ENCODE measurements around the gene ATXN1. TPM values are rescaled to one million over a fixed set of nuclear protein-coding genes. Genes with fewer than 3 reads are reported as not detected.

The ATXN1 gene
- total RNA-seq, 1 donor from 2014 or later = 15.5 TPM

DNA sequence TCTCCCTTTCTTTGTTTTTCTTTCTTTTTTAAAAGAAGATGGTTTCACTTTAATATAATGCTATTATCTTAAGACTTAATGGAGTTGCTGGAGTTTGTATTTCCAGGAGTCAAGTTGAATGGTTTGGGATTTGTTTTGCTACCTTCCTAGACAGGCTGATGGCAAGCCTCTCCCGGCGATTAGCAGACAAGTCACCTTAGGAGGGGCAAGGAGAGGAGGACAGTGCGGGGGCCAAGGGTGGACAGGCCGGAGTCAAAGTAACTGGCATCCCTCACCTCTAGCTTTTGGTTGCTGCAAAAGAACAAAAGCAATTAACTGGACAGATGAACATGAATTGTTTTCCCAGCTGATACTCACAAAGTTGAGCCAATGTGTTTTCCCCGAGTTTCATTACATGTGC lies 465.8 kb downstream of the ATXN1 start:
- H3K27ac Mint-ChIP-seq (ENCODE audit: unreplicated experiment) = no peak overlapping the region
- no peak for DNase-seq
- no peaks in the 10 kb centered on the region for H3K36me3 Mint-ChIP-seq (ENCODE audit: unreplicated experiment)
- TF ChIP-seq, protein P1, sequence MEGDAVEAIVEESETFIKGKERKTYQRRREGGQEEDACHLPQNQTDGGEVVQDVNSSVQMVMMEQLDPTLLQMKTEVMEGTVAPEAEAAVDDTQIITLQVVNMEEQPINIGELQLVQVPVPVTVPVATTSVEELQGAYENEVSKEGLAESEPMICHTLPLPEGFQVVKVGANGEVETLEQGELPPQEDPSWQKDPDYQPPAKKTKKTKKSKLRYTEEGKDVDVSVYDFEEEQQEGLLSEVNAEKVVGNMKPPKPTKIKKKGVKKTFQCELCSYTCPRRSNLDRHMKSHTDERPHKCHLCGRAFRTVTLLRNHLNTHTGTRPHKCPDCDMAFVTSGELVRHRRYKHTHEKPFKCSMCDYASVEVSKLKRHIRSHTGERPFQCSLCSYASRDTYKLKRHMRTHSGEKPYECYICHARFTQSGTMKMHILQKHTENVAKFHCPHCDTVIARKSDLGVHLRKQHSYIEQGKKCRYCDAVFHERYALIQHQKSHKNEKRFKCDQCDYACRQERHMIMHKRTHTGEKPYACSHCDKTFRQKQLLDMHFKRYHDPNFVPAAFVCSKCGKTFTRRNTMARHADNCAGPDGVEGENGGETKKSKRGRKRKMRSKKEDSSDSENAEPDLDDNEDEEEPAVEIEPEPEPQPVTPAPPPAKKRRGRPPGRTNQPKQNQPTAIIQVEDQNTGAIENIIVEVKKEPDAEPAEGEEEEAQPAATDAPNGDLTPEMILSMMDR (IDR thresholded peaks at IDR 0.05; ENCODE audit: partially characterized antibody, unreplicated experiment) = no peak
- H3K9me3 Mint-ChIP-seq (ENCODE audit: unreplicated experiment) = peaks cover 4% of the 10 kb centered on the region
- H3K4me3 Mint-ChIP-seq (ENCODE audit: unreplicated experiment) = no peak overlapping the region
- peaks cover 1% of the 10 kb centered on the region for H3K27me3 Mint-ChIP-seq (ENCODE audit: unreplicated experiment)
- H3K4me1 Mint-ChIP-seq (ENCODE audit: low read depth, unreplicated experiment) = no peaks in the 10 kb centered on the region

DNA sequence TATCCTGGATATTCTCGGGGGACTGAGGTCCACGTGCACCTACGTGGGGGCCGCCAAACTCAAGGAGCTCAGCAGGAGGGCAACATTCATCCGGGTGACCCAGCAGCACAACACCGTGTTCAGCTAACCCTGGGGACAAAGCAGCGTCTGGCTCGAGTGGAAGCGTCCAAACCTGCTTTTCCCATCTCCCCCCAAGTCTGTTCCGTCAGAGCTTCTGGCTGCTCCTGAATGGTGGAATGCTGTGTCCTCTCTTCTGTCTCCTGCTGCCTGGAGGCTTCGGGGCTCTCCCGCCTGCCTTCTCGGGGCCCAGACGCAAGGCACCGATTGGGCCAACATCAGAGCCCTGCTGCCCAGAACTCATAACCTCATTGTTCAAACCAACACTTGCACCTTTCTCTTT lies 466.2 kb downstream of the ATXN1 start:
- no peak for DNase-seq
- H3K27ac Mint-ChIP-seq (ENCODE audit: unreplicated experiment) = no peak overlapping the region
- H3K9me3 Mint-ChIP-seq (ENCODE audit: unreplicated experiment) = peaks cover 5% of the 10 kb centered on the region
- H3K27me3 Mint-ChIP-seq (ENCODE audit: unreplicated experiment) = peaks cover 1% of the 10 kb centered on the region
- no peak overlapping the region for H3K4me3 Mint-ChIP-seq (ENCODE audit: unreplicated experiment)
- H3K36me3 Mint-ChIP-seq (ENCODE audit: unreplicated experiment) = no peaks in the 10 kb centered on the region
- H3K4me1 Mint-ChIP-seq (ENCODE audit: low read depth, unreplicated experiment) = no peaks in the 10 kb centered on the region
- TF ChIP-seq, protein P1 (IDR thresholded peaks at IDR 0.05; ENCODE audit: partially characterized antibody, unreplicated experiment) = no peak

DNA sequence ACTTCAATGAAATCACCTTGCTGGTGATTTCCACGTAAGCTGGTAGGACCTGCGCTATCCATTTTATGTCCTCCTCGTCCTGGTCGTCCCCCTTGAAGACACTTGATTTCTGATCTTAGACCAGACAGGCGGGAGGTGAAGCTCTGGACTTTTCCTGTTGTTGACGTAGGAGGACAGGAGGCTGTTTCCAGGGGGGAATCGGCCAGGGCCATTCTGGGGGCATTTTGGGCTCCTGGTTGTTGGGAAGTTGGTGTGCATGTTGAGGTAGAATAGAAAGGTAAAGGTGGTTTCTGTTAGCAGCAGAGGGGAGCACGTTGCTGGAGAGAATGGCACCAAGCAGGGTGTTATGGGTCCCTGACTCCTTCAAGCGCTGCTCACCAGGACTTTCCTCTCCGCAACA lies 466.9 kb downstream of the ATXN1 start:
- Mint-ChIP-seq H3K27ac (ENCODE audit: unreplicated experiment) (no peak overlapping the region), H3K27me3 (ENCODE audit: unreplicated experiment) (peaks cover 1% of the 10 kb centered on the region), H3K4me1 (ENCODE audit: low read depth, unreplicated experiment) (no peaks in the 10 kb centered on the region), H3K4me3 (ENCODE audit: unreplicated experiment) (no peak overlapping the region), H3K9me3 (ENCODE audit: unreplicated experiment) (peaks cover 4% of the 10 kb centered on the region), H3K36me3 (ENCODE audit: unreplicated experiment) (no peaks in the 10 kb centered on the region)
- TF ChIP-seq, protein P1 (IDR thresholded peaks at IDR 0.05; ENCODE audit: partially characterized antibody, unreplicated experiment) = no peak
- DNase-seq = no peak

DNA sequence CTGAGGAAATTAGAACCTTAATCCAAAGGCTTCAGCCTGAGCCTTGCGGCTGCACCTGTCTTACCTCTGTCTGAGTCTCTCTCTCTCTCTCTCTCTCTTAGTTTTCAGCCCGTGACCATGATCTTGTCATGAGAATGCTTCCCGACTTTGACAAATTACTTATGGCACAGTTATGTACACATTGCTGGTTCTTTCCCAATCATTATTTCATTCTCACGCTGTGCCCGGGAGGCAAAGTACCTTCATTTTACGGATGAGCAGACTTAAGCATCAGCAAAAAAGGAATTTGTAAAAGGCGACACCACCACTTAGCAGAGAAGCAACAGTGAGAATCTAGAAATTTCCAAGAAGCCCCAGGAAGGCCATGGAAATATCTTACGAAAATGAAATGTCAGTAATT lies 468.3 kb downstream of the ATXN1 start:
- TF ChIP-seq, protein P1 (IDR thresholded peaks at IDR 0.05; ENCODE audit: partially characterized antibody, unreplicated experiment) = no peak
- H3K9me3 Mint-ChIP-seq (ENCODE audit: unreplicated experiment) = peaks cover 3% of the 10 kb centered on the region
- DNase-seq = no peak
- H3K27ac Mint-ChIP-seq (ENCODE audit: unreplicated experiment) = no peak overlapping the region
- no peaks in the 10 kb centered on the region for H3K4me1 Mint-ChIP-seq (ENCODE audit: low read depth, unreplicated experiment)
- no peaks in the 10 kb centered on the region for H3K36me3 Mint-ChIP-seq (ENCODE audit: unreplicated experiment)
- no peak overlapping the region for H3K4me3 Mint-ChIP-seq (ENCODE audit: unreplicated experiment)
- peaks cover 1% of the 10 kb centered on the region for H3K27me3 Mint-ChIP-seq (ENCODE audit: unreplicated experiment)

GRCh38 chr6:16292432-16292831 lies 468.8 kb downstream of the ATXN1 start:
- H3K4me1 Mint-ChIP-seq (ENCODE audit: low read depth, unreplicated experiment) = no peaks in the 10 kb centered on the region

More at GRCh38 chr6:16292432-16292831, 468.8 kb downstream of the ATXN1 start:
- Mint-ChIP-seq H3K36me3 (ENCODE audit: unreplicated experiment) (no peaks in the 10 kb centered on the region), H3K4me3 (ENCODE audit: unreplicated experiment) (no peak overlapping the region), H3K27me3 (ENCODE audit: unreplicated experiment) (peaks cover 1% of the 10 kb centered on the region), H3K9me3 (ENCODE audit: unreplicated experiment) (peaks cover 3% of the 10 kb centered on the region), H3K27ac (ENCODE audit: unreplicated experiment) (no peak overlapping the region)
- DNase-seq = no peak
- TF ChIP-seq, protein P1 (IDR thresholded peaks at IDR 0.05; ENCODE audit: partially characterized antibody, unreplicated experiment) = no peak
